CD14-positive monocyte (primary cell): ENCODE data around the gene COQ8A. TPM values are rescaled to one million over a fixed set of nuclear protein-coding genes. Genes with fewer than 3 reads are reported as not detected.
A peak's percentile ranks its signal among the peaks of the same experiment; 100 is the strongest.

Experiments
- DNase-seq, 3 donors: peaks; one replicate each; pipeline ENCODE4 v3.0.0-alpha.2; 2011 to 2022
- H2AFZ ChIP-seq: 2 replicates; pipeline ENCODE4 v1.6.0; 2012; ENCODE audit warnings: mild to moderate bottlenecking, low read depth, low read length, inconsistent platforms; ENCODE audit not compliant: insufficient read depth, poor library complexity, severe bottlenecking
- H3K27ac ChIP-seq, 2 donors: 1 replicate in 1 of 2; 2 replicates in 1 of 2; pipeline ENCODE4 v1.5.1; 2012 to 2013; ENCODE audit warnings: low read length in 2 of 2, control low read depth in 1 of 2, inconsistent platforms in 1 of 2, low read depth in 1 of 2, mild to moderate bottlenecking in 1 of 2
- H3K27me3 ChIP-seq, 2 donors: one replicate each; pipeline versions ENCODE4 v1.6.0 to v1.6.1; 2011 to 2013; ENCODE audit warnings: low read length in 2 of 2; ENCODE audit not compliant: control insufficient read depth in 2 of 2, insufficient read depth in 2 of 2
- H3K36me3 ChIP-seq, 2 donors: replicated peaks in 1 of 2; 1 replicate in 1 of 2; 2 replicates in 1 of 2; pipeline versions ENCODE4 v1.5.1 to v1.6.1; 2012 to 2013; ENCODE audit warnings: low read length in 2 of 2, control low read depth in 1 of 2, inconsistent platforms in 1 of 2, mild to moderate bottlenecking in 1 of 2; ENCODE audit not compliant: insufficient read depth in 2 of 2, control insufficient read depth in 1 of 2
- H3K4me1 ChIP-seq, 2 donors: 1 replicate in 1 of 2; 2 replicates in 1 of 2; pipeline versions ENCODE4 v1.5.1 to v1.6.1; 2012 to 2013; ENCODE audit warnings: low read length in 2 of 2, control low read depth in 1 of 2, inconsistent platforms in 1 of 2, mild to moderate bottlenecking in 1 of 2, moderate library complexity in 1 of 2; ENCODE audit not compliant: insufficient read depth in 2 of 2, control insufficient read depth in 1 of 2
- H3K4me2 ChIP-seq: replicated peaks from 2 replicates; pipeline ENCODE3; 2012; ENCODE audit warnings: low read length, moderate library complexity, mild to moderate bottlenecking; ENCODE audit not compliant: poor library complexity, severe bottlenecking; ENCODE audit errors: extremely low read depth
- H3K4me3 ChIP-seq, 3 experiments: fragments of 200-600 bp in 1 of 3; sonication (generic) in 1 of 3; replicated peaks in 1 of 3; 1 replicate in 2 of 3; 2 replicates in 1 of 3; pipeline ENCODE4 v1.5.1; 2011 to 2013; ENCODE audit warnings: low read length in 3 of 3, mild to moderate bottlenecking in 3 of 3, control low read depth in 2 of 3, low read depth in 2 of 3, inconsistent platforms in 1 of 3, moderate library complexity in 1 of 3
- H3K79me2 ChIP-seq: 2 replicates; pipeline ENCODE4 v1.6.0; 2012; ENCODE audit warnings: mild to moderate bottlenecking, control low read depth, inconsistent platforms, low read length, moderate library complexity; ENCODE audit not compliant: insufficient read depth
- H3K9ac ChIP-seq: 2 replicates; pipeline ENCODE4 v1.6.0; 2017; ENCODE audit warnings: low read length, mild to moderate bottlenecking; ENCODE audit not compliant: insufficient read depth, poor library complexity, severe bottlenecking
- H3K9me3 ChIP-seq, 2 donors: replicated peaks in 1 of 2; 1 replicate in 1 of 2; 2 replicates in 1 of 2; pipeline versions ENCODE4 v1.5.1 to v1.6.1; 2012 to 2013; ENCODE audit warnings: low read length in 2 of 2, control low read depth in 1 of 2; ENCODE audit not compliant: control insufficient read depth in 1 of 2, insufficient read depth in 1 of 2
- H4K20me1 ChIP-seq: 2 replicates; pipeline ENCODE4 v1.6.0; 2012; ENCODE audit warnings: mild to moderate bottlenecking, low read length, control low read depth, moderate library complexity; ENCODE audit not compliant: insufficient read depth
- H3K27ac Mint-ChIP-seq, 7 donors: one replicate each; pipeline ENCODE4 v1.8.0; 2020; ENCODE audit warnings: mild to moderate bottlenecking in 7 of 7, mixed read lengths in 7 of 7, moderate library complexity in 6 of 7, inconsistent platforms in 2 of 7
- H3K27me3 Mint-ChIP-seq, 3 donors: one replicate each; pipeline ENCODE4 v1.8.0; 2021 to 2022; ENCODE audit warnings: low read depth in 3 of 3, mild to moderate bottlenecking in 3 of 3, mixed read lengths in 3 of 3, moderate library complexity in 3 of 3, inconsistent platforms in 1 of 3
- H3K36me3 Mint-ChIP-seq, 2 donors: one replicate each; pipeline ENCODE4 v1.8.0; 2020; ENCODE audit warnings: mixed read lengths in 2 of 2, inconsistent platforms in 1 of 2, mild to moderate bottlenecking in 1 of 2
- H3K4me1 Mint-ChIP-seq: one replicate; pipeline ENCODE4 v1.8.0; 2020; ENCODE audit warnings: mild to moderate bottlenecking, mixed read lengths
- H3K4me3 Mint-ChIP-seq, 2 donors: one replicate each; pipeline ENCODE4 v1.8.0; 2020; ENCODE audit warnings: mild to moderate bottlenecking in 2 of 2, mixed read lengths in 2 of 2, moderate library complexity in 1 of 2
- H3K9me3 Mint-ChIP-seq, 7 donors: one replicate each; pipeline ENCODE4 v1.8.0; 2020 to 2022; ENCODE audit warnings: mixed read lengths in 7 of 7, mild to moderate bottlenecking in 6 of 7, moderate library complexity in 6 of 7, inconsistent platforms in 2 of 7
- WGBS: methylation state at CpG from one replicate; pipeline ENCODE4 v1.1.5; 2013; ENCODE audit warnings: missing lambda C conversion rate; ENCODE audit not compliant: insufficient coverage; 5-methylcytosine and 5-hydroxymethylcytosine counted together
- intact Hi-C, 2 donors: fragments of 100-400 bp; cut with micrococcal nuclease; formaldehyde crosslinking; loops; one replicate each; pipeline versions ENCODE4 v1.15.0 to v1.15.1; 2023
- polyA plus RNA-seq, 3 donors: library from polyadenylated mRNA; depleted of rRNA in 1 of 3; unstranded in 2 of 3; stranded (reverse) in 1 of 3; fragments of 300-500 nt in 2 of 3; fragments of >200 nt in 1 of 3; fragmentation: Illumina TruSeq in 2 of 3; gene quantifications; 1 replicate in 2 of 3; 2 replicates in 1 of 3; pipeline ENCODE4 v1.2.3, GENCODE V29; 2012 to 2021
- TF ChIP-seq, protein P1 (sequence below): fragments of 200-600 bp; IDR thresholded peaks from one replicate; pipeline ENCODE4 v1.8.0; 2022; ENCODE audit warnings: antibody characterized with exemption, mild to moderate bottlenecking

The COQ8A gene
- polyA plus RNA-seq, 3 donors, result 33.1 to 44.7 (median 38.2) TPM

GRCh38 chr1:226951286-226952117 lies 11.4 kb downstream of the COQ8A start:
- H3K4me1 Mint-ChIP-seq, result peaks cover 28% of the 10 kb centered on the region

DNA sequence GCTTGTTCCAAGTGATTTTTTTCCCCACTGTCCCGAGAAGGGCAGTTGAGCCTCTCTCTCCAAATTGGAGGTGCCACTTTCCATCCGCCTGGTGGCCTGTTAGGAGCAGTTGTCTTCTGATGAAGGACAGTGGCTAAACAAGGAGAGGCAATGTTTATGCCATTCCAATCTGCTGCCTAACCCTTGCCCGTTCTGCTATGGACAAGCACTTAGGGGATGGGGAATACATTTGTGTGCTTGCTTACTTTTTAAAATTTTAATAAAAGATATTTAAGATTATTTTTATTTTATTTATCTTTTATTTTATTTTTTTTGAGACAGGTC lies 12.0 kb downstream of the COQ8A start:
- Histone ChIP-seq H4K20me1 (peaks cover 86% of the 10 kb centered on the region), H3K4me2 (peak overlapping the region; percentile 5), H3K27ac (peak overlapping the region in 1 of 2 donors; percentile 46), H2AFZ (no peak overlapping the region), H3K9ac (peak overlapping the region; percentile 27), H3K36me3 (peaks cover 0 to 10% of the 10 kb centered on the region in 2 donors), H3K27me3 (no peaks in the 10 kb centered on the region), H3K79me2 (peaks cover 86% of the 10 kb centered on the region), H3K4me1 (peaks cover 15 to 17% of the 10 kb centered on the region in 2 donors), H3K9me3 (peaks cover 0 to 15% of the 10 kb centered on the region in 2 donors), H3K4me3 (no peak overlapping the region)
- Mint-ChIP-seq H3K27ac (peak overlapping the region in 1 of 7 donors; percentile 69), H3K4me1 (peaks cover 24% of the 10 kb centered on the region), H3K4me3 (no peak overlapping the region), H3K27me3 (peaks cover 0 to 1% (median 0%) of the 10 kb centered on the region in 3 donors), H3K9me3 (peaks cover 6 to 24% (median 19%) of the 10 kb centered on the region in 7 donors), H3K36me3 (peaks cover 11 to 21% of the 10 kb centered on the region in 2 donors)
- TF ChIP-seq, protein P1, sequence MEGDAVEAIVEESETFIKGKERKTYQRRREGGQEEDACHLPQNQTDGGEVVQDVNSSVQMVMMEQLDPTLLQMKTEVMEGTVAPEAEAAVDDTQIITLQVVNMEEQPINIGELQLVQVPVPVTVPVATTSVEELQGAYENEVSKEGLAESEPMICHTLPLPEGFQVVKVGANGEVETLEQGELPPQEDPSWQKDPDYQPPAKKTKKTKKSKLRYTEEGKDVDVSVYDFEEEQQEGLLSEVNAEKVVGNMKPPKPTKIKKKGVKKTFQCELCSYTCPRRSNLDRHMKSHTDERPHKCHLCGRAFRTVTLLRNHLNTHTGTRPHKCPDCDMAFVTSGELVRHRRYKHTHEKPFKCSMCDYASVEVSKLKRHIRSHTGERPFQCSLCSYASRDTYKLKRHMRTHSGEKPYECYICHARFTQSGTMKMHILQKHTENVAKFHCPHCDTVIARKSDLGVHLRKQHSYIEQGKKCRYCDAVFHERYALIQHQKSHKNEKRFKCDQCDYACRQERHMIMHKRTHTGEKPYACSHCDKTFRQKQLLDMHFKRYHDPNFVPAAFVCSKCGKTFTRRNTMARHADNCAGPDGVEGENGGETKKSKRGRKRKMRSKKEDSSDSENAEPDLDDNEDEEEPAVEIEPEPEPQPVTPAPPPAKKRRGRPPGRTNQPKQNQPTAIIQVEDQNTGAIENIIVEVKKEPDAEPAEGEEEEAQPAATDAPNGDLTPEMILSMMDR, result no peak
- no CpG with 5 or more reads among the region's 3 CpGs for WGBS
- intact Hi-C loops, result no loop called here
- DNase-seq, result no peak

More at GRCh38 chr1:226951286-226952117, 11.4 kb downstream of the COQ8A start:
- intact Hi-C loops, result no loop called here
- Histone ChIP-seq H2AFZ (no peak overlapping the region), H3K27me3 (no peaks in the 10 kb centered on the region), H4K20me1 (peaks cover 90% of the 10 kb centered on the region), H3K36me3 (peaks cover 0 to 10% of the 10 kb centered on the region in 2 donors), H3K79me2 (peaks cover 89% of the 10 kb centered on the region), H3K27ac (peak overlapping the region in 1 of 2 donors; percentile 46), H3K4me3 (no peak overlapping the region), H3K9me3 (peaks cover 0 to 12% of the 10 kb centered on the region in 2 donors), H3K4me2 (peak overlapping the region; percentile 5), H3K9ac (peak overlapping the region; percentile 27), H3K4me1 (peaks cover 15 to 17% of the 10 kb centered on the region in 2 donors)
- H3K4me3 Mint-ChIP-seq, result no peak overlapping the region
- H3K36me3 Mint-ChIP-seq, result peaks cover 11 to 21% of the 10 kb centered on the region in 2 donors
- peak overlapping the region; percentile 16 to 85 (median 62) for H3K27ac Mint-ChIP-seq
- WGBS, result 92% methylated on average over 5 of the region's 12 CpGs
- TF ChIP-seq, protein P1, result no peak
- H3K27me3 Mint-ChIP-seq, result peaks cover 0 to 1% (median 0%) of the 10 kb centered on the region in 3 donors
- H3K9me3 Mint-ChIP-seq, result peaks cover 6 to 19% (median 17%) of the 10 kb centered on the region in 7 donors
- no peak for DNase-seq
